C4-2B (cell line): Measurements from ENCODE around the gene L3MBTL4.

Experiments used
- H3K27ac ChIP-seq: fragments of 450-650 bp; 2 replicates; pipeline ENCODE4 v1.5.1; 2017
- ZFX ChIP-seq: fragments of 450-650 bp; IDR thresholded peaks from 2 replicates; pipeline ENCODE4 v1.6.1; 2017
- TF ChIP-seq, protein P1 (sequence below): fragments of 450-650 bp; conservative IDR thresholded peaks from 2 replicates; pipeline ENCODE4 v1.5.1; 2017; ENCODE audit warnings: mild to moderate bottlenecking

L3MBTL4 gene

DNA sequence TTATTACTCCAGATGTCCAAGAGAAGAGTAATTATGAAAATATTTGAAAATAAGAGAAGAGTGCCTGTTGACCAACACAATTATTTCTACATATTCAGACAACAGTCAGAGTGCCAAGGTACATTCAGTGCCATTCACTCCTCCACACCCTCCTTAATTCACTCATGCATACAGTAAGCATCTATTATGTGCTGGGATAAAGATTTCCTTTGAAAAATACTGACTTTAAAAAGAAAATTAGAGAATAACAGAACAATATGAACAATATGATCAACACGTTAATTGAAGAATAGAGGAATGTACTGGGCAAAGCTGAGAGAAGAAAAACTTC, 203.6 kb downstream of the L3MBTL4 start:
- TF ChIP-seq ZFX = no peak
- TF ChIP-seq, protein P1, sequence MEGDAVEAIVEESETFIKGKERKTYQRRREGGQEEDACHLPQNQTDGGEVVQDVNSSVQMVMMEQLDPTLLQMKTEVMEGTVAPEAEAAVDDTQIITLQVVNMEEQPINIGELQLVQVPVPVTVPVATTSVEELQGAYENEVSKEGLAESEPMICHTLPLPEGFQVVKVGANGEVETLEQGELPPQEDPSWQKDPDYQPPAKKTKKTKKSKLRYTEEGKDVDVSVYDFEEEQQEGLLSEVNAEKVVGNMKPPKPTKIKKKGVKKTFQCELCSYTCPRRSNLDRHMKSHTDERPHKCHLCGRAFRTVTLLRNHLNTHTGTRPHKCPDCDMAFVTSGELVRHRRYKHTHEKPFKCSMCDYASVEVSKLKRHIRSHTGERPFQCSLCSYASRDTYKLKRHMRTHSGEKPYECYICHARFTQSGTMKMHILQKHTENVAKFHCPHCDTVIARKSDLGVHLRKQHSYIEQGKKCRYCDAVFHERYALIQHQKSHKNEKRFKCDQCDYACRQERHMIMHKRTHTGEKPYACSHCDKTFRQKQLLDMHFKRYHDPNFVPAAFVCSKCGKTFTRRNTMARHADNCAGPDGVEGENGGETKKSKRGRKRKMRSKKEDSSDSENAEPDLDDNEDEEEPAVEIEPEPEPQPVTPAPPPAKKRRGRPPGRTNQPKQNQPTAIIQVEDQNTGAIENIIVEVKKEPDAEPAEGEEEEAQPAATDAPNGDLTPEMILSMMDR = no peak
- H3K27ac ChIP-seq = no peak overlapping the region

- no peak overlapping the region for H3K27ac ChIP-seq
- TF ChIP-seq, protein P1 = no peak
- no peak for TF ChIP-seq ZFX
Observed at GRCh38 chr18:6210349-6211173, 204.2 kb downstream of the L3MBTL4 start.

DNA sequence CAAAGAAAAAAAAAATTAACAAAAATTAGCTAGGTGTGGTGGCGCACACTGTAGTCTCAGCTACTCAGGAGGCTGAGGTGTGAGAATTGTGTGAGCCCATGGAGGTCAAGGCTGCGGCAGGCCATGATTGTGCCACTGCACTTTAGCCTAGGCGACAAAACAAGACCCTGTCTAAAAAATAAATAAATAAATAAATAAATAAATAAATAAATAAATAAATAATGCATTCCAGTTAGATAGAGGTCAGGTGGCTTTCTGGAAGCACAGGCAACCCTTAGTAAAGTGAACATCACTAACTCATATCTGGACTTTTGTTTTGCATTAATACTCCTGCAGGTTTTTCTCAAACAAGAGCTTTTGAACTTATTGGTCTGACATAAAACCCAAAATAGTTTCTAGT, 206.8 kb downstream of the L3MBTL4 start:
- TF ChIP-seq, protein P1 = no peak
- no peak for TF ChIP-seq ZFX
- H3K27ac ChIP-seq = no peak overlapping the region

DNA sequence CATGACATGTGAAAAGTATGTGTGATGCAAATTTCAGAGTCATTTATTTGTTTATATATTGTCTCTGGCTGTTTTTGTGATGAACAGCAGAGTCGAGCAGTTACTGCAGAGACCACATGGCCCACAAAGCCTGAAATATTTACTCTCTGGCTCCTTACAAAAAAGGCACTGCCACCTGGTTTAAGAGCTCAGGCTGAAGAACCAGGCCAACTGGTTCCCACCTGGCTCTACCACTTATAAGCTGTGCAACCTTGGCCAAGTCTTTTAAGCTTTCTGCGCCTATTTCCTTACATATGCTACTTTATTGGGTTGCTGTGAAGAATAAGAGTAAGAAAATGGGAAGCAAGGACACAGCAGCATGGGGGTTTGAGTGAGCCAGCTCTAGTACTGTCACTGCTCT, 207.6 kb downstream of the L3MBTL4 start:
- H3K27ac ChIP-seq = no peak overlapping the region
- TF ChIP-seq ZFX = no peak
- TF ChIP-seq, protein P1 = no peak

- TF ChIP-seq ZFX = no peak
- TF ChIP-seq, protein P1 = no peak
- no peak overlapping the region for H3K27ac ChIP-seq
Observed at GRCh38 chr18:6205706-6206105, 209.0 kb downstream of the L3MBTL4 start.

- TF ChIP-seq, protein P1 = no peak
- TF ChIP-seq ZFX = no peak
- H3K27ac ChIP-seq = no peak overlapping the region
Observed at GRCh38 chr18:6204476-6204875, 210.2 kb downstream of the L3MBTL4 start.

- no peak overlapping the region for H3K27ac ChIP-seq
- TF ChIP-seq, protein P1 = no peak
- no peak for TF ChIP-seq ZFX
Observed at GRCh38 chr18:6203791-6204190, 210.9 kb downstream of the L3MBTL4 start.
